SK-MEL-5 (cell line): ENCODE results near the gene GSTO2. TPM values are rescaled to one million over a fixed set of nuclear protein-coding genes. Genes with fewer than 3 reads are reported as not detected.

Experiments
- DNase-seq: peaks from one replicate; pipeline ENCODE4 v3.0.0-alpha.2; 2016; ENCODE audit warnings: low read depth, low spot score
- in situ Hi-C: cut with HindIII; loops from 2 replicates; pipeline ENCODE4 v1.10.0; 2016; ENCODE audit warnings: low sequenced_read_pairs, high pct_unique_total_duplicates, low pct_unique_long_range_greater_than_20kb
- total RNA-seq: library from RNA; depleted of rRNA; stranded (reverse); fragments of >200 nt; shearing (Covaris generic); gene quantifications from 2 replicates; pipeline ENCODE4 v1.2.3, GENCODE V29; 2014

GSTO2 gene
- total RNA-seq, 1 experiment from 2014 or later: 0.90 TPM

DNA sequence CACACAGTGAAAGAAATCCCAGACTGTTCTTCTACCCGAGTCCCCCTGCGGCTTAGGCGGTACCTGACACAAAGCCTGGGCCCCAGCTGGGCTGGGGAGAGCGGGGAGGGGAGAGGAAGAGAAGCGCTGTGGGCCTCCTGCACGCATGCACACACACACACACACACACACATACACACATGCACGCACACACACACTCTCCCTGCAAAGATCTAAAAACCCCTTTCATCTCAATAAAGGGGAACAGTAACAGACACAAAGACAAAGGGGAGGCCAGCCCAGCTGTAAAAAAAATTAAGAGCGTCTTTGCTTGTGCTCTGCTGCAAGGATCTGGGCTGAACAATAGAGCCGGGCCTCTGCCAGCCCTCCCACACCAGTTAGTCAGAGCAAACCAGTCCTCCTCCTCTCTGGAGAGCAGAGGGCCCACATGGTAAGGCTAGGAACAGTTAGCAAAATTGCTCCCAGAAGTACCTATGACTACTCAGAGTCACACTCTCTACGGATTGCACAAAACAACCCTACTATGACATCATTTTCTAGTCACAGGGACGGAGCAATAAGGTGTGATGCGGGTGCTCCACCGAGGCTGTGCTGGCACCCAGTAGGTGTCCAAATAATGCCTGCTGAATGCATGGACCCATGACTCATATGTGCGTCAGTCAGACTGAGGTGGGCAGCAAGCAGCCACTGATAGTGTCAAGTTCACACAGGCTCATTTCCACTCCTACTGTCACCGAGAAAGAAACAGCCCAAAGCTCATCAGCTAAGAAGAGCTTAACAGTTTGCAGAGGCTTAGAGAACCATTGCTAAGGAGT is 60.1 kb downstream of the GSTO2 start:
- peak; percentile 59 for DNase-seq
- in situ Hi-C loops: no loop called here

DNA sequence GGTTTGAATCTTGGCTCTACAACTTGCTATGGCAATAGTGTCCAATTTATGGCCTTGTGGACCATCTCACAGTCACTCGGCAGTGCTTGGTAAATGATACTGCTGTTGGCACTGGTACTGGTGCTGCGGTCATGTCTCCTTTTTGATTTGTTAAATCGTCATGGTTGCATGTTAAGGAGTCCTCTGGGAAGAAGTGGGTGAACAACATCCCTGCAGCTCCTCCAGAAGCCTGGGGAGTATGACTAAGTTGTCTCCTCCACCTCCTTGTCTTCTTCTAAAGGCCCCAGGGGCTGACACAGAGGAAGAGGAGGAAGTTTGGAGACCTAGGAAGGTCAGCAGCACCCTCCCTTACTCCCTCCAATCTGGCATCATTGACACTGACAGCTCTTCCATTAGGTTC is 60.8 kb downstream of the GSTO2 start:
- in situ Hi-C loops: no loop called here

DNA sequence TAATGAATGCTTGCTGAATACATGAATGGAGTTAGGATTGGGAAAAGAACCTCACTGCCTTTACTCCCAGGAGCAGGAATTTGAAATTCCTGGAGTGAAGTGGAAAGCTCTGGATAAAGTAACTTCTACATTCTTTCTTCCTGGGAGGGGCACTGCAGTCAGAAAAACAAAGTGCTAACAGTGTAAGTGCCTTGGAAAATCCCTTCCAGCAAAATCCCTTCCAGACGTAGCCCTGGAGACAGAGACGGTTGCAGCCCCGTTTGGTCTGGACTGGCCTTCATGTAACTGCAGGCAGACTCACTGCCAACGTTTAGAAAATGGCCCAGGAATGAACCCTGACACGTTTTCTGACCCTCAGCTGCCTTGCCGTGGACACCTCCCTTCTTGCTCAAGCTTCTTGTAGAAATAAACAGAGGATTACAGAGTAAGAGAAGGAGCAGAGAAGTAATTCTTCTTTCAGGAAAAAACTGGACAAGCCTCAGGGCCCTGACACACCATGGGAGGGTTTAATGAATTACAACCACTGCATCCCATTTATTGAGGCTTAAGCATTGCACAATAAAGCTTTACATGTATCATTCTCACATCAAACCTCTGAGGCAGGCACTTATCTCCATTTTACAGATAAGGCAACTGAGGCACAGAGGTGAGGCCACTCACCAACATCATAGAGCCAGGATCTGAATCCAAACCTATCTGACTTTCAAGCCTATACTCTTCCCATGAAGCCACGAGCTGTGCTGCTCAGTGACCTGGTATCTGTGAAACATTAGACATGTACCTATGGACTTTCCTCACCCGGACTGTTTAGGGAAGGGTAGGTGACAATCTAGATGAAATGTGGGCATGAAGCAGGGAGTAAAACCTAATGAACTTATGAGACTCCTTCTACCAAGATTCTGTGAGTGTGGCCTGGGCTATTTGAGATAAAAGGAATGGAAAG is 61.5 kb downstream of the GSTO2 start:
- in situ Hi-C loops: no loop called here
- no peak for DNase-seq

More for the DNA sequence above, 60.8 kb downstream of the GSTO2 start:
- no peak for DNase-seq

GRCh38 chr10:104331208-104331838 is 62.3 kb downstream of the GSTO2 start:
- in situ Hi-C loops: no loop called here
- peak; percentile 52 for DNase-seq

- DNase-seq: no peak
- in situ Hi-C loops: no loop called here
Observed at GRCh38 chr10:104332243-104333031, 63.5 kb downstream of the GSTO2 start.

GRCh38 chr10:104333032-104333727 is 64.2 kb downstream of the GSTO2 start:
- in situ Hi-C loops: no loop called here
- DNase-seq: no peak

GRCh38 chr10:104333728-104334373 is 64.9 kb downstream of the GSTO2 start:
- in situ Hi-C loops: no loop called here
- no peak for DNase-seq

- no peak for DNase-seq
- in situ Hi-C loops: no loop called here
Observed at GRCh38 chr10:104334561-104334960, 65.6 kb downstream of the GSTO2 start.

GRCh38 chr10:104334965-104335650 is 66.1 kb downstream of the GSTO2 start:
- in situ Hi-C loops: no loop called here
- no peak for DNase-seq

DNA sequence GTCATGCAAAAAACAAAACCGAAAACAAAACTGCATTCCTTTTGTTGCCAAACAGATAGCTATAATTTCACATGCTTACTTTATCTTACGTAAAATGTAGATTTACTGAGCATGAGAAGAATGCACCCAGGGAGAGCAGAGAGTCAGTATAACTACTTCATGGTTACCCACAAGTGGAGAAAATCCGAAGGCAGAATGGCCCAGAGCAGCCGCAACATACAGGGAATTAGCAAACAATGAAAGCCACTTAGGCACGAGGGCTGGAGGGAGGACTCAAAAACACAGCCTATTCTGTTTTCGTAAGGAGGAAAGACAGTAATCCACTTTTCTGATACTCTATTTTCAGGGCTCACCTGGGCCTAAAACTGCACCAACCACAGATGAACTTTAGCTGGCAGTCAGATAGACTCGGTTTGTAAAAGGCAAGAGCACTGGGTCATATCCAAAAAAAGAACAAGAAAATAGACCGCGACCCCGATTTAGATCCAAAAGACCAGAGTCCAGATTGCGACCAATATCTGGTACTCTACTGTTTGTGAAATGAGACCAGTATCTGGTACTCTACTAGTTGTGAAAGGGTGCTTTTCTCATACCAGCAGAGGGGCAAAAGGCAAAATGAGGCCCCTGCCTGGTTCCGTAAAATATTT is 68.0 kb downstream of the GSTO2 start:
- no peak for DNase-seq

GRCh38 chr10:104337521-104337984 is 68.6 kb downstream of the GSTO2 start:
- in situ Hi-C loops: no loop called here
- no peak for DNase-seq

More for the DNA sequence above, 68.0 kb downstream of the GSTO2 start:
- in situ Hi-C loops: no loop called here

DNA sequence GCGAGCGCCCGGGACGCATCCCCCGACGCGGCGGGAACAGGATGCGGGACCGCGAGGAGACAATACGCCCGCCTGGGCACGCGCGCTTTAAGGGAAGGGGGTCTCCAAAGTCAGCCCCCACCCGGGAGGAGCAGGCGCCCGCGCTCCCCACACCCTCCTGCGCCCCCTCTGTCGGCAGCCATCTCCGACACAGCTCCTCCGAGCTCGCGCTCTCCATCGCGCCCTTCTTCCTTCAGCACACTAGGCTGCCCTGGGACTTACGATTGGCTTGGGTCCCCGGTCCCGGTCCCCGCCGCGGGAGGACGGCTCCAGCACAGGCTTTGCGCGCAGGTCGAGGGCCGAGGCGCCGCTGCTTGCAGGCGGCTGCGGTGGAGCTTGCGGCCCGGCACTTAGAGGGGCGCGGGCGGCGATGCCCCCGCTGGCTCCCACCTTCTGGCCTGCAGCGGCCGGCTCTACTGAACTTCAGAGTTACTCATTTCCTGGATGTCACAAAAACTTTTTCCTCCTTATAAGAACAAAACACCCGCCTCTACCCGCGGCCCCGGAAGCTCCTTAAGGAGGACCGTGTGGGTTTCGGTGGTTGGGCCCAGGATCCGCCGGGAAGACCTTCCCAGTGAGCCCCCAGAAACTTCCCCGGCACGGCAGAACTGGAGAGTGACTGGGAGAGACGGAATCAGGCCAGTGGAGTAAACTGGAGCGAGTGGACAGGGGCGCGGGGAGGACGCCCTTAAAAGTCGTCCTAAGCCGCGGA is 69.2 kb downstream of the GSTO2 start, which contains the start of gene ITPRIP:
Gene ITPRIP, minus strand, starts transcription at position 481 of the 751 bp plus-strand sequence. CDS start 22,414 bp downstream, outside the sequence.
- in situ Hi-C loops: no loop called here

GRCh38 chr10:104339469-104340110 is 70.6 kb downstream of the GSTO2 start:
- in situ Hi-C loops: no loop called here
- DNase-seq: no peak

More for the DNA sequence above, 69.2 kb downstream of the GSTO2 start, which contains the start of gene ITPRIP:
- DNase-seq: peak; percentile 72

DNA sequence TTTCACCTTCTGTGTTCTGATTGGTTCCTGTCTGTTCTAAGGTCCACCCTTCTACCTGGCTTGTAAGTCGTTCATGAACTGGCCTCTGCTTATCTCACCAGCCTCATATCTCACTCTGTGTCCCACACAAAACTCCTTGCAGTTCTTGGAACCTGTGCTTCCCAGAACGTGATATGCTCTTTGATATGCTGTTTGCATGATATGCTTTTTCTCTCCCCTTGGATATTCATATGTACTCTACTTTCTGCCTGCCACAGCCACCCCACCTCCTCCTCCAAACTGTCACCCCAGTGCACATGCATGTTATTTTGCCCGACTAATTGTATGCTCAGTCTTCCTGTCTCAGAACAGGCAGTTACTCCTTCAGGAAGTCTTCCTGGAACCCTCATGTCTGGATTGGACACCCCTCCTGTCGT is 71.1 kb downstream of the GSTO2 start:
- in situ Hi-C loops: no loop called here
- DNase-seq: no peak
